ENCODE data around the gene PALD1. TPM values are rescaled to one million over a fixed set of nuclear protein-coding genes. Genes with fewer than 3 reads are reported as not detected.
"Not testable (repeated sequence)": the region's sequence is repeated elsewhere in the genome, so short reads cannot be mapped to it uniquely, and the experiment has no call there.

Gene PALD1
- total RNA-seq, 1 donor from 2014 or later = 7.8 TPM

DNA sequence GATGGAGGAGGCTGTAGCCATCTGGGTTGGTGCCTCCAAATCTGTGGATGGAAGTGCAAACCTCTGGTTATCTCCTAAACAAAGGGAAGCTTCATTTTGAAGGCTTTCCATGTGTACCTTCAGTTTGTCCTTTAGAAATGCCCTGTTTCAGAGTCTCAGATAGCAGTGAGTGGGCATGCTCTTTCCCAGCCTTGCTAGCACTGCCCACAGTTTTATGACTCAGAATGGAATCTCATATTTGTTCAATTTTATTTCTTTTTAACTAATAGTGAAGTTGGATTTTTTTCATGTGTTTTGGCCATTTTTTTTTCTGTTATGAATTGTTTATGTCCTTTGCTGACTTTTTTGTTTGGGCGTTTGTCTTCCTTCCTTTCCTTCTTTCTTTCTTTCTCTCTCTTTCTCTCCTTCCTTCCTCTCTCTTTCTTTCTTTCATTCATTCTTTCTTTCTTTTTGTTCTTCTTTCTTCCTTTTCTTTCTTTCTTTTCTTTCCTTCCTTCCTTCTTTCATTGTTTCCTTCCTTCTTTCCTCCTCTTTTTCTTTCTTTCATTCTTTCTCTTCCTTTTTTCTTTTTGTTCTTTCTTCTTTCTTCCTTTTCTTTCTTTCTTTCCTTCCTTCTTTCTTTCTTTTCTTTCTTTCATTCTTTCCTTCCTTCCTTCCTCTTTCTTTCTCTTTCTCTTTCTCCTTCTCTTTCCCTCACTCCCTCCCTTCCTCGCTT lies 98.4 kb downstream of the PALD1 start:
- no peak for DNase-seq (ENCODE audit: low spot score)
- no peak for ATAC-seq

DNA sequence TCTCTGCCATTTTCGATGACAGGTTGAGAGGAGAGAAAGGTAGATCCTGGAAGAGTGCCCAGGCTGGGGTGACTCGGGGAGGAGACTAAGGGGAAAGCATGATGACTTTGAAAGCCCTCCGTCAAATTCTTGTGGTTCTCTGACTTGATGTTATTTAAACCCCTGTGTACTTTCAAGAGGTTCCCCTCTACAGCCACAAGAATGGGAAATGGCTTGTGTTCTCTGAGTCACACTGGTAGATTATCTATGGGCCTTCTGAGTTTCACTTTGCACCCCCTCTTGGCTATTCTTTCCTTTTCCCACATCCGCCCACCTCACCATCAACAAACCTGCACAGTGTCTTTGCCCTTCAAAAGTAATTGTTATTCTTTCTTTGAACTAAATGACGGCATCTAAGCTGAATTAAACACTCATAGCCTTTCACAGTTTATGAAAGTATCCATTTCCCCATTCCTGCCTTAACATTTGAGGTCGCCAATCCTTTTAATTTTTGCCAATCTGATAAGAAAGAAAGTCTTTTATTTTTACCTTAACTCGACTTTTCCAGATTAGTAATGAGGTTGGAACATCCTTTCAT lies 99.9 kb downstream of the PALD1 start:
- DNase-seq (ENCODE audit: low spot score) (no peak), ATAC-seq (no peak)
- intact Hi-C loops (cut with DNase I) = no loop called here

More for the DNA sequence above, 98.4 kb downstream of the PALD1 start:
- intact Hi-C loops (cut with DNase I) = no loop called here

DNA sequence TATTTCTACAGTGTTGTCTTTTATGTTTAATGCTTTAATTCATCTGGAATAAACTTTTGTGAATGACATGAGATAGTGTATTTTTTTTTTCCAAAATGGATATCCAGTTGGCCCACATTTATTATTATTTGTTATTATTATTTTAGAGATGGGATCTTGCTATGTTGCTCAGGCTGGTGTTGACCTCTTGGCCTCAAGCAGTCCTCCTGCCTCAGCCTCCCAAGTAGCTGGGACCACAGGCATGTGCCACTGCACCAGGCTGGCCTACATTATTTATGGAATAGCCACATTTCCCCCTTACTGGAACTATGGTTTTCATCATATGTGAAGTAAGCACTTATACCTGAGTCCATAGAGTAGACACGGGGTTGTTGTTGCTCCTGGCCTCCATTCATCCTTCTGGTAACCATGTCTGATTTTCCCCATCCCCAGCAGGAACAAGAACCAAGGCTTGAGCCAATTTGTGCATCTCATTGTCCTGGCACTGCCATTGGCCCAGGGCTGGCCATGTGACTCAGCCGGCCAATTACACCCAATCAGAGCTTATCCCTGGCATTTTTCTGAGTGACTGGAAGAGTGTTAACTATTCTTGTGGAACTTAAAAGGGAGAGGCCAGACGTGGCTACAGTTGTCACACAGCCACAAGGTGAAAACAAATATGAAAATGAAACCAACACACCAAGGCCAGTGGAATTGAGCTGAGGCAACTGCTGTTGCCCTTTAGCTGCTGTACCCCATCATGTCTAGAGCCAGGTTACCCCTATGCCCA lies 100.9 kb downstream of the PALD1 start:
- DNase-seq (ENCODE audit: low spot score) (no peak), ATAC-seq (no peak)
- intact Hi-C loops (cut with DNase I) = no loop called here

- ATAC-seq; DNase-seq (ENCODE audit: low spot score); intact Hi-C loops (cut with DNase I): not testable (repeated sequence)
Observed at GRCh38 chr10:70581176-70581575, 102.6 kb downstream of the PALD1 start.

DNA sequence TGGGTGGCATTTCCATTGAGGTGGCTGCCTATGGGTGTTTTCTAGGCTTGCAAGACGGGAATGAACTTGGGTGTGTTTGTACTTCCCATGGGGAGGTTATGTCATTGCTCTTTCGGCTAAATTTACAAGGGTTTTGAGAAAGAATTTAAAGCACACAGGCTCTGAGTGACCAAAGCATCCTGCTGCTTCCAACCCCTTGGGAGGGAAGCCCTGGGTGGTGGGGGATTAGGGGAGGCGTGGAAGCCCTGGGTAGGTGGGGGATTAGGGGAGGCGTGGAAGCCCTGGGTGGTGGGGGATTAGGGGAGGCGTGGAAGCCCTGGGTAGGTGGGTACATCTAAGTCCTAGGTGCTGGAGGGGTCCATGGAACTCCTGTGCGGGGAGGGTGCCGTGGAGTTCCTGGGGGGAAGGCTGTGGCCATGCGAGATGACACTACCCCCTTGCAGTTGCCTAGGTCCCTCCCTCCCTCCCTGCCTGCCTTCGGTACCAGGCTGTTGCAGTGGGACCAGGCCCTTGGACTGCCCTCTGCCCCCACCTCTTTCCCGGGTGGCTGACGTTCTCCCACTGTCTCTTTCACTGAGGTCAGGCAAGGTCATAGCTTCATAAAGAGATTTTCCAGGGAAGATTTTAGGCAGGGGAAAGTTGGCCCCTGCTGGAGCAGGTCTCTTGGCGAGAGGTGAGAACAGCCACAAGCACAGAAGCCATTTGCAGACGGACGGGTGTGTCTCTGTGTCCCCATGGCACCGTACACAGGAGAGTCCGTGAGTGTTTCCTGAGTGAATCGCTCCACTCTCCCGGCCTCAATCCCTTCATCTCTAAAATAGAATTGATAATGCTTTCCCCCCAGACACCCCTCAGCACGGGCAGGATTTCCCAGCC lies 104.5 kb downstream of the PALD1 start:
- ATAC-seq (no peak), DNase-seq (ENCODE audit: low spot score) (no peak)
- intact Hi-C loops (cut with DNase I) = no loop called here

- DNase-seq (ENCODE audit: low spot score) (no peak), ATAC-seq (no peak)
- intact Hi-C loops (cut with DNase I) = no loop called here
Observed at GRCh38 chr10:70583669-70584037, 105.1 kb downstream of the PALD1 start.

- ATAC-seq (no peak), DNase-seq (ENCODE audit: low spot score) (no peak)
- intact Hi-C loops (cut with DNase I) = no loop called here
Observed at GRCh38 chr10:70584366-70584765, 105.8 kb downstream of the PALD1 start.

DNA sequence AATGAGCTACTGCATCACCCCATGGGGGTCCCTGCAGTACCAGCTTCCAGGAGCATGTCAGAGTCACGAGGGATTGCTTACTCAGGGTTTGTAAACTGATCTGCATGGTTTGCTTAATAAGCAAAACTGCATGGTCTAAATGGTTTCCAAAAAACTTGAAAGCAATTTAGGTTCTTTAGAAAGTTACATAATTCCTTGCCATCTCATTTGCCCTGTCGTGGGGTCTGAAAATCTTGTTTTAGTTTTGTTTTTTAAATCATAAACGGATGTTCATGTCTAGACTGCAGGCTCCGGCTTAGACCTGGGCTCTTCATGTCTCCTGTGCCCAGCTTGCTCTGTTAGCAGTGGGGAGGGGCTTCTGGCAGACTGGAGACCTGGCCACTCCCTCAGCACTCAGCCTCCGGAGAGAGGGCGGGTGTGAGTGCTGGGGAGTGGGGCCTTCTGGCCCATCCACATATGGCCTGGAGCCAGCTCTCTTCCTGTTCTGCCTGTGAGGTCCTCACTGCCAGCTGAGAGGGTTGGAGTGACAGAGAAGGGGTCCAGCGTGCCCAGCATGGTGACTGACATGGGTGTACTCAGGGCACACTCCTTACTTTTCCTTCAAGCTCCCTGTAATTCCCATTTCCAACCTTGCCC lies 106.5 kb downstream of the PALD1 start:
- intact Hi-C loops (cut with DNase I) = no loop called here
- ATAC-seq (peak; percentile 29), DNase-seq (ENCODE audit: low spot score) (no peak)

- intact Hi-C loops (cut with DNase I) = no loop called here
- ATAC-seq (peak; percentile 22), DNase-seq (ENCODE audit: low spot score) (no peak)
Observed at GRCh38 chr10:70585578-70586169, 107.1 kb downstream of the PALD1 start.

GRCh38 chr10:70586348-70586930 lies 107.9 kb downstream of the PALD1 start:
- ATAC-seq (no peak), DNase-seq (ENCODE audit: low spot score) (no peak)
- intact Hi-C loops (cut with DNase I) = no loop called here

- ATAC-seq (no peak), DNase-seq (ENCODE audit: low spot score) (no peak)
- intact Hi-C loops (cut with DNase I) = no loop called here
Observed at GRCh38 chr10:70587045-70587658, 108.6 kb downstream of the PALD1 start.

GRCh38 chr10:70588255-70588654 lies 109.7 kb downstream of the PALD1 start:
- DNase-seq (ENCODE audit: low spot score) (no peak), ATAC-seq (no peak)
- intact Hi-C loops (cut with DNase I) = no loop called here

DNA sequence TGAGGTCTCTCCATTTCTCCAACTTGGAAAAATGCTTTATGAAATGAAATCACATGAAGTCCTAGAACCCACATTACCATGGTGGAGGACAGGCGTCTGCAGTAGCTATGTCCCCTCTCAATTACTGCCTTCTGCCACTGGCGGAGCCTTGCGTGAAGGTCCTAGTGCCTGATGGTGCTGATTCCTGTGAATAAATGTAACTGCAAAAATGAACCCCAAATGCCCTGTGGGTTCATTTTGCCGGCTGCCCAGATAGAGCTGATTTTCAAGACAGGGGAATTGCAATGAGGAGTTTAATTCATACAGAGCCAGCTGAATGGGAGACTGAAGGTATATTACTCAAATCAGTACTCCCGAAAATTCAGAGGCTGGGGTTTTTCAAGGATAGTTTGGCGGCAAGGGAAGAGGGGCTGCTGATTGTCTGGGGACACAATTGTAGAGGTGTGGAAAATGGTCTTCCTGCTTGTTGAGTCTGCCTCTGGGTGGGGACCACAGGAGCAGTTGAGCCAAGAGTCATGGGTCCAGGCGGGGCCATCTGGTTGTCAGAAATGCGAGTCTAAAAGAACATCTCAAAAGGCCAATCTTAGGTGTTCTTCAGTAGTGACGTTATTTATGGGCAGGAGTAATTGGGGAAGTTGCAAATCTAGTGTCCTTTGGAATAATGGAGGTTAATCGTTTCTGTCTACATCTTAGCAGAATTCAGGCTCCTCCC lies 110.4 kb downstream of the PALD1 start:
- intact Hi-C loops (cut with DNase I) = no loop called here
- no peak for DNase-seq (ENCODE audit: low spot score)
- no peak for ATAC-seq

- peak; percentile 45 for ATAC-seq
- intact Hi-C loops (cut with DNase I) = no loop called here
- no peak for DNase-seq (ENCODE audit: low spot score)
Observed at GRCh38 chr10:70589762-70590654, 111.4 kb downstream of the PALD1 start.

GRCh38 chr10:70590655-70591416 lies 112.3 kb downstream of the PALD1 start:
- DNase-seq (ENCODE audit: low spot score) (no peak), ATAC-seq (no peak)
- intact Hi-C loops (cut with DNase I) = no loop called here
